Peyer's patch (tissue), 4 donors: Measurements from ENCODE around the gene CFAP206. TPM values are rescaled to one million over a fixed set of nuclear protein-coding genes. Genes with fewer than 3 reads are reported as not detected.

Experiments used
- DNase-seq, 3 donors: peaks; one replicate each; pipeline ENCODE4 v3.0.0-alpha.2; 2017 to 2019
- H3K27ac ChIP-seq, 4 donors: fragments of 200-600 bp; sonication (generic); one replicate each; pipeline ENCODE4 v1.5.1; 2016 to 2019
- H3K27me3 ChIP-seq, 2 donors: fragments of 200-600 bp; sonication (generic); one replicate each; pipeline ENCODE4 v1.5.1; 2019
- H3K36me3 ChIP-seq, 3 donors: fragments of 200-600 bp; sonication (generic); one replicate each; pipeline ENCODE4 v1.5.1; 2016 to 2019
- H3K4me1 ChIP-seq, 4 donors: fragments of 200-600 bp; sonication (generic); one replicate each; pipeline ENCODE4 v1.5.1; 2016 to 2019
- H3K4me3 ChIP-seq, 4 donors: fragments of 200-600 bp; sonication (generic); 1 replicate in 3 of 4; 2 replicates in 1 of 4; pipeline ENCODE4 v1.5.1; 2016 to 2019; ENCODE audit warnings: mild to moderate bottlenecking in 1 of 4
- H3K9me3 ChIP-seq, 4 donors: fragments of 200-600 bp; sonication (generic); one replicate each; pipeline ENCODE4 v1.5.1; 2016 to 2019; ENCODE audit warnings: mild to moderate bottlenecking in 1 of 4
- POLR2A ChIP-seq, 2 donors: fragments of 450-650 bp; IDR thresholded peaks; one replicate each; pipeline ENCODE4 v1.5.1; 2017; ENCODE audit warnings: antibody characterized with exemption in 2 of 2, mild to moderate bottlenecking in 2 of 2, moderate library complexity in 2 of 2
- total RNA-seq, 4 donors: library from RNA; depleted of rRNA; stranded (reverse); fragments of >200 nt; gene quantifications; one replicate each; pipeline ENCODE4 v1.1.0, GENCODE V29; 2016
- TF ChIP-seq, protein P1 (sequence below), 6 experiments: fragments of 450-650 bp in 4 of 6; fragments of 200-600 bp in 2 of 6; sonication (generic) in 1 of 6; IDR thresholded peaks; one replicate each; pipeline ENCODE4 v1.5.1; 2017 to 2019; ENCODE audit warnings: antibody characterized with exemption in 6 of 6, mild to moderate bottlenecking in 3 of 6, moderate library complexity in 1 of 6

Gene CFAP206
- total RNA-seq, 4 donors from 2014 or later = not detected

DNA sequence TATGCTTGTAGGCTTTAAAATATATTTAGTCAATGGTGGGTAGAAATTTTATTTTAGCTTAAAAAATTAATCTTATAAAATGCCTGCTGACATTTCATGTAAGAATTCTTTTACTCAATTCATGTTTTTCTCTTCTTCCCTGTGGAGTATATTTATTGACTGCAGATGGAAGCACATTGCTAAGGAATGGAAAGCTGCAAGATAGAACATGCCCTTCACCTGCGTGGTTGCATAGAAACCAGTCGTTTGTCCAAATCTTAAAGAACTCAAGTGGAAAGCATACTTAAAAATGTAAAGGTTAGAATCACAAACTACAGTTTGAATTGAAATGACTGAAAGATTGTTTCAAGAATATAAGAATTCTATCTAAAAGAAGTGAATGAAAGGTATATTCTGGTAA, 32.5 kb upstream of the CFAP206 start:
- no peak for TF ChIP-seq POLR2A (IDR thresholded peaks at IDR 0.05)
- TF ChIP-seq, protein P1, sequence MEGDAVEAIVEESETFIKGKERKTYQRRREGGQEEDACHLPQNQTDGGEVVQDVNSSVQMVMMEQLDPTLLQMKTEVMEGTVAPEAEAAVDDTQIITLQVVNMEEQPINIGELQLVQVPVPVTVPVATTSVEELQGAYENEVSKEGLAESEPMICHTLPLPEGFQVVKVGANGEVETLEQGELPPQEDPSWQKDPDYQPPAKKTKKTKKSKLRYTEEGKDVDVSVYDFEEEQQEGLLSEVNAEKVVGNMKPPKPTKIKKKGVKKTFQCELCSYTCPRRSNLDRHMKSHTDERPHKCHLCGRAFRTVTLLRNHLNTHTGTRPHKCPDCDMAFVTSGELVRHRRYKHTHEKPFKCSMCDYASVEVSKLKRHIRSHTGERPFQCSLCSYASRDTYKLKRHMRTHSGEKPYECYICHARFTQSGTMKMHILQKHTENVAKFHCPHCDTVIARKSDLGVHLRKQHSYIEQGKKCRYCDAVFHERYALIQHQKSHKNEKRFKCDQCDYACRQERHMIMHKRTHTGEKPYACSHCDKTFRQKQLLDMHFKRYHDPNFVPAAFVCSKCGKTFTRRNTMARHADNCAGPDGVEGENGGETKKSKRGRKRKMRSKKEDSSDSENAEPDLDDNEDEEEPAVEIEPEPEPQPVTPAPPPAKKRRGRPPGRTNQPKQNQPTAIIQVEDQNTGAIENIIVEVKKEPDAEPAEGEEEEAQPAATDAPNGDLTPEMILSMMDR (IDR thresholded peaks at IDR 0.05) = no peak
- Histone ChIP-seq H3K36me3 (no peaks in the 10 kb centered on the region), H3K27ac (no peak overlapping the region), H3K4me3 (no peak overlapping the region), H3K4me1 (no peaks in the 10 kb centered on the region), H3K27me3 (no peaks in the 10 kb centered on the region), H3K9me3 (no peaks in the 10 kb centered on the region)
- DNase-seq = no peak

DNA sequence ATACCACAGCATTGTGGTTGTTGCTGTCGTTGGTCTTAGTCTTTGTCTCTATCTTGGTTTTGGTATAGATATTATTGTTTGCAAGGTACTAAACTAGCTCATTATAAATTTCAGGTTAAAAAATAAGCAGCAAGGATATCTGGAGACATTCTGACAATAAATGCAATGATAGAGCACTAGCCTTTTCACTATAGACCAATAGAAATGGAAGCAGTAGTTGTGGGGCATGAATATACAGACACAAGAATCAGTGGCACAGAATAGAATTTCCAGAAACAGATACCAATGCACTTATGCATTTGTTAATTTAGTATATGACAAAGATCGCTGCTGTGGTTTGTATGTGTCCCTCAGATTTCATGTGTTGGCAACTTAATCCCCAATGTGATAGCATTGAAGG, 31.1 kb upstream of the CFAP206 start:
- DNase-seq = no peak
- H3K4me1 ChIP-seq = no peaks in the 10 kb centered on the region
- no peaks in the 10 kb centered on the region for H3K9me3 ChIP-seq
- no peaks in the 10 kb centered on the region for H3K36me3 ChIP-seq
- no peak overlapping the region for H3K27ac ChIP-seq
- no peaks in the 10 kb centered on the region for H3K27me3 ChIP-seq
- H3K4me3 ChIP-seq = no peak overlapping the region
- TF ChIP-seq, protein P1 (IDR thresholded peaks at IDR 0.05) = no peak
- TF ChIP-seq POLR2A (IDR thresholded peaks at IDR 0.05) = no peak

DNA sequence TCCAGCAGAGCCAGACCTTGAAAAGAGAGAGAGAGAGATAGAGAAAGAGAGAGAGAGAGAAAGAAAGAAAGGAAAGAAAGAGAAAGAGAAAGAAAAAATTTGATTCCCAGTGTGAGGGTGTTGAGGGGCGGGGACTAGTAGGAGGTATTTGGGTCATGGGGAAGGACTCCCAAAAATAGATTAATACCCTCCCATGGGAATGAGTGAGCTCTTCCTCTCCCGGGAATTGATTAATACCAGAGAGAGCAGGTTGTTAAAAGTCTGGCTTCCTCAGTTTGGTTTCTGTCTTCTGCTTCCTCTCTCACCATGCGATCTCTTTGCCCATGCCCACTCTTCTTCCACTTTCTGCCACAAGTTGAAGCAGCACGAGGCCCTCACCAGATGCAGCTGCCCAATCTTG, 28.8 kb upstream of the CFAP206 start:
- no peak for TF ChIP-seq POLR2A (IDR thresholded peaks at IDR 0.05)
- TF ChIP-seq, protein P1 (IDR thresholded peaks at IDR 0.05) = no peak
- no peak for DNase-seq
- Histone ChIP-seq H3K27me3 (no peaks in the 10 kb centered on the region), H3K27ac (no peak overlapping the region), H3K36me3 (no peaks in the 10 kb centered on the region), H3K4me1 (no peaks in the 10 kb centered on the region), H3K9me3 (no peaks in the 10 kb centered on the region), H3K4me3 (no peak overlapping the region)

DNA sequence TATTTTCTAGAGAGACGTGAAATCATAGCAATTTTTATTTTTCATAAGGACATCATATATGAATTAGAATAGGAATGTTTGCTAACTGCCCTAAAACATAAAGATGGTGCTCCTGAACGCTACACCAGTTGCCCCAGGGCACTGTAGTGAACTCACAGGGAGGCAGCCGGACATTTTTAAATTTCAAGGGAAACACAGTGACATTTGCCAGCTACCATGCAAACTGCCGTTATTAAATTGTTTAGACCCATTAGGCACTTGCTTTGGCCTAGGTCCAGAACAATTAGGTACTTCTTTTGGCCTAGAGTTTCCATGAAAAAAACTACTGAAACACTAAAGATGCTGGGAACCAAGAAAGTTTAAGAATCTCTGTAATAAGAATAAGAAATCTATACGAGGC, 24.9 kb upstream of the CFAP206 start:
- Histone ChIP-seq H3K4me3 (no peak overlapping the region), H3K9me3 (no peaks in the 10 kb centered on the region), H3K36me3 (no peaks in the 10 kb centered on the region), H3K4me1 (no peaks in the 10 kb centered on the region), H3K27me3 (no peaks in the 10 kb centered on the region), H3K27ac (no peak overlapping the region)
- TF ChIP-seq, protein P1 (IDR thresholded peaks at IDR 0.05) = no peak
- TF ChIP-seq POLR2A (IDR thresholded peaks at IDR 0.05) = no peak
- no peak for DNase-seq

DNA sequence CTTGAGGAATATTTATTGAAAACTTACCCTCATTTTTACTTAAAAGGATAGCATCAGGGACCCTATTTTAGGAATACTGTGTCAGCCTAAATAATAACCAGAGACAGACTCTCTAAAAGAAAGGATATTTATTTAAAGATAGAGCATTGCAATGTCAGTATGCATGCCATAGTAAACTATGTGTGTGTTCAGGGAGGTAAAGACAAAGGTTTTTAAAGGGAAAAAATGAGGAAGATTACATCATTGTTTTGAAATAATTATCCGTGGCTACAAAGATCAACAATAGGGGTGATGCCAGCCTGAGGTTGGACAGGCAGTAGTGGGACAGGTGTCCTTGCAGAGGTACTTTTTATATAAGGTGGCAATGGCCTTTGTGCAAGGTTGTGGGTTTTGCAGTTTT, 23.7 kb upstream of the CFAP206 start:
- TF ChIP-seq, protein P1 (IDR thresholded peaks at IDR 0.05) = no peak
- TF ChIP-seq POLR2A (IDR thresholded peaks at IDR 0.05) = no peak
- H3K36me3 ChIP-seq = no peaks in the 10 kb centered on the region
- no peaks in the 10 kb centered on the region for H3K4me1 ChIP-seq

DNA sequence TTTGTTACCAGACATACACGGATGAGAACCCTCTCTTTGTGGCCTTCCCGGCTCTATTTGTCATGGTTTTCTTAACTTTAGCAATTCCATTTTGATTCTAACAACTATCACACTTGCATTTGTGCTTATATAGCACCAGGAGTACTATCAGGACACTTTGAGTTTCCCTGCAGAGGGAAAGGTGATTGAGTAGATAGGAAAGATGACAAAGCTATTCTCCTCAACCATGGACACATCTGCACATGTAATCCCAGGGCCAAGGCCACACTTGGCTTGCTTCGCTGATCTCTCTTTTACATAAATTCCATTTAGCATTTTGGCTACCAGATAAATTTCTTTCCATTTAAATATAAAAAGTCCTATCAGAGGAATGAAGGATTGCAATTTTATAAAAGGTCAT, 23.3 kb upstream of the CFAP206 start:
- Histone ChIP-seq H3K4me1 (no peaks in the 10 kb centered on the region), H3K27ac (no peak overlapping the region), H3K36me3 (no peaks in the 10 kb centered on the region), H3K27me3 (no peaks in the 10 kb centered on the region), H3K9me3 (no peaks in the 10 kb centered on the region), H3K4me3 (no peak overlapping the region)
- no peak for DNase-seq
- TF ChIP-seq POLR2A (IDR thresholded peaks at IDR 0.05) = no peak
- TF ChIP-seq, protein P1 (IDR thresholded peaks at IDR 0.05) = no peak

More for the DNA sequence above, 23.7 kb upstream of the CFAP206 start:
- Histone ChIP-seq H3K27me3 (no peaks in the 10 kb centered on the region), H3K4me3 (no peak overlapping the region), H3K9me3 (no peaks in the 10 kb centered on the region), H3K27ac (no peak overlapping the region)
- no peak for DNase-seq
